A549 (cell line): ENCODE measurements around the gene IDS. TPM values are rescaled to one million over a fixed set of nuclear protein-coding genes. Genes with fewer than 3 reads are reported as not detected.

Source experiments
- ATAC-seq, 2 experiments: fragments of 200-7000 bp in 1 of 2; fragments of >200 bp in 1 of 2; cut with Nextera tagmentation in 1 of 2; cut with Tn5 transposase in 1 of 2; 3 replicates each; pipeline versions ENCODE4 v1.8.0 to v1.9.1; 2018 to 2020; ENCODE audit warnings: mild to moderate bottlenecking in 1 of 2, moderate library complexity in 1 of 2
- CTCF ChIA-PET: fragments of 300-600 bp; sonication (Branson Sonifier 250); formaldehyde crosslinking; extraction: SDS; loops from one replicate; lab custom pipeline; 2021; ENCODE audit warnings: antibody characterized with exemption, inconsistent platforms; lab: Yijun Ruan, JAX
- POLR2A ChIA-PET: fragments of 350-600 bp; formaldehyde crosslinking; extraction: SDS; loops from one replicate; lab custom pipeline; 2021; ENCODE audit warnings: antibody characterized with exemption, inconsistent platforms; lab: Yijun Ruan, JAX
- DNase-seq, 2 experiments: peaks; one replicate each; pipeline versions ENCODE4 v3.0.0 to v3.0.0-alpha.2; 2011 to 2016; ENCODE audit warnings: low read depth in 1 of 2, low spot score in 1 of 2
- FAIRE-seq: peaks from 2 replicates; lab custom pipeline; 2011; peaks lifted over from hg19 to GRCh38; lab: Jason Lieb, UNC
- H3K27ac ChIP-seq, 2 experiments: fragments of >200 bp; sonication (Bioruptor Twin); formaldehyde crosslinking; 3 replicates each; pipeline ENCODE4 v1.5.1; 2016 to 2017
- H3K4me1 ChIP-seq: fragments of >200 bp; sonication (Bioruptor Twin); formaldehyde crosslinking; 3 replicates; pipeline ENCODE4 v1.6.1; 2016
- H3K4me2 ChIP-seq: fragments of >200 bp; sonication (Bioruptor Twin); formaldehyde crosslinking; 3 replicates; pipeline ENCODE4 v1.6.1; 2016
- H3K4me3 ChIP-seq: fragments of >200 bp; sonication (Bioruptor Twin); formaldehyde crosslinking; 3 replicates; pipeline ENCODE4 v1.5.1; 2016
- H3K9me3 ChIP-seq: fragments of >200 bp; sonication (Bioruptor Twin); formaldehyde crosslinking; 3 replicates; pipeline ENCODE4 v1.6.1; 2016
- CEBPB ChIP-seq, 2 experiments: fragments of >200 bp in 1 of 2; sonication (Bioruptor Twin) in 1 of 2; formaldehyde crosslinking in 1 of 2; IDR thresholded peaks; 2 replicates each; pipeline ENCODE4 v1.6.1; 2012 to 2016
- CTCF ChIP-seq: fragments of >200 bp; sonication (Bioruptor Twin); formaldehyde crosslinking; IDR thresholded peaks from 3 replicates; pipeline ENCODE4 v1.5.1; 2016
- EHF ChIP-seq: fragments of 250-450 bp; sonication (Bioruptor Pico); IDR thresholded peaks from 2 replicates; pipeline ENCODE4 v1.5.0; 2020; ENCODE audit warnings: mild to moderate bottlenecking
- EHMT2 ChIP-seq: fragments of 200-600 bp; sonication (generic); IDR thresholded peaks from 2 replicates; pipeline ENCODE4 v1.6.1; 2016; ENCODE audit warnings: antibody characterized with exemption, low read depth, mild to moderate bottlenecking, moderate library complexity
- GATA3 ChIP-seq: IDR thresholded peaks from 2 replicates; pipeline ENCODE4 v1.6.1; 2012; ENCODE audit warnings: borderline replicate concordance
- HMGXB4 ChIP-seq: fragments of 250-450 bp; sonication (Bioruptor Pico); IDR thresholded peaks from 2 replicates; pipeline ENCODE4 v1.5.0; 2021; ENCODE audit warnings: mild to moderate bottlenecking, moderate library complexity, borderline replicate concordance
- HOXB13 ChIP-seq: fragments of 250-450 bp; sonication (Bioruptor Pico); IDR thresholded peaks from 2 replicates; pipeline ENCODE4 v1.5.0; 2020; ENCODE audit warnings: low read depth, mild to moderate bottlenecking, moderate library complexity
- HOXB5 ChIP-seq: fragments of 250-450 bp; sonication (Bioruptor Pico); IDR thresholded peaks from 2 replicates; pipeline ENCODE4 v1.5.0; 2020; ENCODE audit warnings: mild to moderate bottlenecking, moderate library complexity
- JUNB ChIP-seq: fragments of >200 bp; sonication (Bioruptor Twin); formaldehyde crosslinking; IDR thresholded peaks from 2 replicates; pipeline ENCODE4 v1.6.1; 2016
- MAFK ChIP-seq: fragments of 450-650 bp; IDR thresholded peaks from 2 replicates; pipeline ENCODE4 v1.6.1; 2014; ENCODE audit not compliant: partially characterized antibody
- NPAS2 ChIP-seq: fragments of 250-450 bp; sonication (Bioruptor Pico); IDR thresholded peaks from 2 replicates; pipeline ENCODE4 v1.8.0; 2022; ENCODE audit warnings: mild to moderate bottlenecking, moderate library complexity, borderline replicate concordance
- PHF8 ChIP-seq: fragments of 200-600 bp; sonication (generic); IDR thresholded peaks from 2 replicates; pipeline ENCODE4 v1.6.1; 2016; ENCODE audit warnings: low read depth, mild to moderate bottlenecking, antibody characterized with exemption, moderate library complexity, borderline replicate concordance
- RAD21 ChIP-seq, 2 experiments: fragments of >200 bp in 1 of 2; sonication (Bioruptor Twin) in 1 of 2; formaldehyde crosslinking in 1 of 2; IDR thresholded peaks in 1 of 2; conservative IDR thresholded peaks in 1 of 2; 2 replicates in 1 of 2; 3 replicates in 1 of 2; pipeline ENCODE4 v1.6.1; 2012 to 2018; ENCODE audit warnings: inconsistent platforms in 1 of 2
- RARB ChIP-seq: fragments of 250-450 bp; sonication (Bioruptor Pico); IDR thresholded peaks from 2 replicates; pipeline ENCODE4 v1.8.0; 2021; ENCODE audit warnings: mild to moderate bottlenecking, moderate library complexity
- SREBF2 ChIP-seq: fragments of 450-650 bp; IDR thresholded peaks from 2 replicates; pipeline ENCODE4 v1.6.1; 2014; ENCODE audit warnings: mild to moderate bottlenecking, moderate library complexity
- ZFP36 ChIP-seq: fragments of 450-650 bp; IDR thresholded peaks from 2 replicates; pipeline ENCODE4 v1.6.1; 2014; ENCODE audit warnings: borderline replicate concordance; ENCODE audit not compliant: partially characterized antibody
- ZSCAN20 ChIP-seq: fragments of 250-450 bp; sonication (Bioruptor Pico); IDR thresholded peaks from 2 replicates; pipeline ENCODE4 v1.8.0; 2022; ENCODE audit warnings: mild to moderate bottlenecking, moderate library complexity
- WGBS: methylation state at CpG from one replicate; pipeline ENCODE4 v1.1.6; 2017; ENCODE audit errors: missing lambda C conversion rate; 5-methylcytosine and 5-hydroxymethylcytosine counted together
- polyA plus RNA-seq, 4 experiments: library from polyadenylated mRNA; depleted of rRNA in 3 of 4; stranded (reverse); fragments of >200 nt; fragmentation: RNase III in 1 of 4; extraction: RNeasy Plus Mini Kit Qiagen cat#74134 plus additional on column Dnase treatment in 1 of 4; gene quantifications; 2 replicates in 3 of 4; 3 replicates in 1 of 4; pipeline ENCODE4 v1.2.3, GENCODE V29; 2011 to 2017
- TF ChIP-seq, protein P1 (sequence below): fragments of >200 bp; sonication (Bioruptor Twin); formaldehyde crosslinking; IDR thresholded peaks from 3 replicates; pipeline ENCODE4 v1.6.1; 2016
- TF ChIP-seq, protein P2 (sequence below): IDR thresholded peaks from 2 replicates; pipeline ENCODE4 v1.6.1; 2012
- TF ChIP-seq, protein P3 (sequence below): fragments of >200 bp; sonication (Bioruptor Twin); formaldehyde crosslinking; IDR thresholded peaks from 2 replicates; pipeline ENCODE4 v1.6.1; 2016

IDS gene
- polyA plus RNA-seq, 2 of the 4 experiments (the other 2 are of a cell fraction): 40.6 to 120 TPM

- H3K4me1 ChIP-seq: 0 out of 3 replicates have a peak, but pooled peaks cover 3% of the 10 kb centered on the region
- FAIRE-seq (no peak), ATAC-seq (no peak)
- CTCF ChIA-PET: interaction anchor here (2.8 kb wide), 1 partner anchor 1423 kb away, joined by 9 read pairs; no protein-coding TSS in a partner anchor
- no peak overlapping the region for H3K4me3 ChIP-seq
- TF ChIP-seq EHMT2 (no peak), SREBF2 (no peak), RAD21 (conservative IDR thresholded peaks at IDR 0.05 in 1 of 2, IDR thresholded peaks at IDR 0.05 in 1 of 2) (no peak), EHF (CRISPR knock-in tag) (no peak), NPAS2 (CRISPR knock-in tag) (no peak), GATA3 (no peak)
- TF ChIP-seq, protein P1, sequence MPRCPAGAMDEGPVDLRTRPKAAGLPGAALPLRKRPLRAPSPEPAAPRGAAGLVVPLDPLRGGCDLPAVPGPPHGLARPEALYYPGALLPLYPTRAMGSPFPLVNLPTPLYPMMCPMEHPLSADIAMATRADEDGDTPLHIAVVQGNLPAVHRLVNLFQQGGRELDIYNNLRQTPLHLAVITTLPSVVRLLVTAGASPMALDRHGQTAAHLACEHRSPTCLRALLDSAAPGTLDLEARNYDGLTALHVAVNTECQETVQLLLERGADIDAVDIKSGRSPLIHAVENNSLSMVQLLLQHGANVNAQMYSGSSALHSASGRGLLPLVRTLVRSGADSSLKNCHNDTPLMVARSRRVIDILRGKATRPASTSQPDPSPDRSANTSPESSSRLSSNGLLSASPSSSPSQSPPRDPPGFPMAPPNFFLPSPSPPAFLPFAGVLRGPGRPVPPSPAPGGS: no peak
- TF ChIP-seq, protein P2, sequence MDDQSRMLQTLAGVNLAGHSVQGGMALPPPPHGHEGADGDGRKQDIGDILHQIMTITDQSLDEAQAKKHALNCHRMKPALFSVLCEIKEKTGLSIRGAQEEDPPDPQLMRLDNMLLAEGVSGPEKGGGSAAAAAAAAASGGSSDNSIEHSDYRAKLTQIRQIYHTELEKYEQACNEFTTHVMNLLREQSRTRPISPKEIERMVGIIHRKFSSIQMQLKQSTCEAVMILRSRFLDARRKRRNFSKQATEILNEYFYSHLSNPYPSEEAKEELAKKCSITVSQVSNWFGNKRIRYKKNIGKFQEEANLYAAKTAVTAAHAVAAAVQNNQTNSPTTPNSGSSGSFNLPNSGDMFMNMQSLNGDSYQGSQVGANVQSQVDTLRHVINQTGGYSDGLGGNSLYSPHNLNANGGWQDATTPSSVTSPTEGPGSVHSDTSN: no peak
- TF ChIP-seq, all 56 proteins: peak for 0
- H3K27ac ChIP-seq: no peak overlapping the region
- no peak overlapping the region for H3K4me2 ChIP-seq
- POLR2A ChIA-PET: no interaction called here
- no peaks in the 10 kb centered on the region for H3K9me3 ChIP-seq
- no peak for DNase-seq
- 89% methylated on average over 1 of the region's 1 CpG for WGBS
These were observed 32.0 kb downstream of the IDS start for GRCh38 chrX:149473092-149473491.

GRCh38 chrX:149472625-149473024 lies 32.5 kb downstream of the IDS start:
- no peak overlapping the region for H3K4me3 ChIP-seq
- TF ChIP-seq CEBPB (IDR thresholded peaks at IDR 0.05) (no peak), SREBF2 (no peak), HMGXB4 (CRISPR knock-in tag) (no peak), PHF8 (no peak), RARB (CRISPR knock-in tag) (no peak), HOXB13 (CRISPR knock-in tag) (no peak), ZFP36 (no peak), ZSCAN20 (CRISPR knock-in tag) (no peak), MAFK (no peak), CTCF (no peak), JUNB (no peak), HOXB5 (no peak)
- TF ChIP-seq, protein P3, sequence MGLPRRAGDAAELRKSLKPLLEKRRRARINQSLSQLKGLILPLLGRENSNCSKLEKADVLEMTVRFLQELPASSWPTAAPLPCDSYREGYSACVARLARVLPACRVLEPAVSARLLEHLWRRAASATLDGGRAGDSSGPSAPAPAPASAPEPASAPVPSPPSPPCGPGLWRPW: no peak
- DNase-seq (no peak), ATAC-seq (no peak), FAIRE-seq (no peak)
- no peaks in the 10 kb centered on the region for H3K9me3 ChIP-seq
- POLR2A ChIA-PET: no interaction called here
- H3K4me1 ChIP-seq: 0 out of 3 replicates have a peak, but pooled peaks cover 3% of the 10 kb centered on the region
- H3K27ac ChIP-seq: no peak overlapping the region
- CTCF ChIA-PET: interaction anchor here (1.2 to 2.9 kb wide), 4 partner anchors 8 to 1423 kb away, joined by 3 to 14 read pairs (median 8); no protein-coding TSS in a partner anchor
- no peak overlapping the region for H3K4me2 ChIP-seq
